Uterus (tissue), 4 donors: ENCODE data around the gene CASQ1. TPM values are rescaled to one million over a fixed set of nuclear protein-coding genes. Genes with fewer than 3 reads are reported as not detected.

Source experiments
- DNase-seq, 2 donors: peaks; one replicate each; pipeline ENCODE4 v3.0.0-alpha.2; 2019 to 2020
- H3K27ac ChIP-seq, 2 donors: fragments of 200-600 bp; sonication (generic); 1 replicate in 1 of 2; 2 replicates in 1 of 2; pipeline ENCODE4 v1.5.1; 2016 to 2018
- H3K27me3 ChIP-seq, 2 donors: fragments of 200-600 bp; sonication (generic); one replicate each; pipeline ENCODE4 v1.5.1; 2018 to 2019; ENCODE audit warnings: control low read depth in 1 of 2
- H3K36me3 ChIP-seq, 2 donors: fragments of 200-600 bp; sonication (generic); one replicate each; pipeline ENCODE4 v1.5.1; 2019; ENCODE audit warnings: control low read depth in 1 of 2
- H3K4me1 ChIP-seq, 2 donors: fragments of 200-600 bp; sonication (generic); one replicate each; pipeline ENCODE4 v1.5.1; 2018 to 2019; ENCODE audit warnings: control low read depth in 1 of 2
- H3K4me3 ChIP-seq, 2 donors: fragments of 200-600 bp; sonication (generic); 1 replicate in 1 of 2; 2 replicates in 1 of 2; pipeline ENCODE4 v1.5.1; 2018 to 2019; ENCODE audit warnings: mild to moderate bottlenecking in 1 of 2
- H3K9me3 ChIP-seq, 2 donors: fragments of 200-600 bp; sonication (generic); one replicate each; pipeline ENCODE4 v1.5.1; 2019; ENCODE audit warnings: control low read depth in 1 of 2
- POLR2A ChIP-seq, 2 donors: fragments of 450-650 bp; IDR thresholded peaks; one replicate each; pipeline ENCODE4 v1.6.1; 2016; ENCODE audit warnings: antibody characterized with exemption in 2 of 2, mild to moderate bottlenecking in 1 of 2, moderate library complexity in 1 of 2
- intact Hi-C: fragments of 100-400 bp; cut with DNase I; formaldehyde crosslinking; loops from one replicate; pipeline ENCODE4 v1.15.1; 2023; ENCODE audit warnings: low total_unique reads
- total RNA-seq, 4 donors: library from RNA; depleted of rRNA in 3 of 4; stranded (reverse); fragments of >200 nt in 3 of 4; gene quantifications; one replicate each; pipeline versions ENCODE4 v1.1.0 to v1.2.4, GENCODE V29; 2014 to 2023
- TF ChIP-seq, protein P1 (sequence below), 4 experiments: fragments of 200-600 bp in 2 of 4; fragments of 450-650 bp in 2 of 4; sonication (generic) in 2 of 4; IDR thresholded peaks; one replicate each; pipeline ENCODE4 v1.5.1; 2016 to 2019; ENCODE audit warnings: antibody characterized with exemption in 4 of 4, mild to moderate bottlenecking in 2 of 4, moderate library complexity in 1 of 4
- donor health status: DM: yes; HTN: yes; CAD: no.

The CASQ1 gene
- total RNA-seq, 4 donors from 2014 or later = 0.26 to 0.48 (median 0.34) TPM; not detected in 1

DNA sequence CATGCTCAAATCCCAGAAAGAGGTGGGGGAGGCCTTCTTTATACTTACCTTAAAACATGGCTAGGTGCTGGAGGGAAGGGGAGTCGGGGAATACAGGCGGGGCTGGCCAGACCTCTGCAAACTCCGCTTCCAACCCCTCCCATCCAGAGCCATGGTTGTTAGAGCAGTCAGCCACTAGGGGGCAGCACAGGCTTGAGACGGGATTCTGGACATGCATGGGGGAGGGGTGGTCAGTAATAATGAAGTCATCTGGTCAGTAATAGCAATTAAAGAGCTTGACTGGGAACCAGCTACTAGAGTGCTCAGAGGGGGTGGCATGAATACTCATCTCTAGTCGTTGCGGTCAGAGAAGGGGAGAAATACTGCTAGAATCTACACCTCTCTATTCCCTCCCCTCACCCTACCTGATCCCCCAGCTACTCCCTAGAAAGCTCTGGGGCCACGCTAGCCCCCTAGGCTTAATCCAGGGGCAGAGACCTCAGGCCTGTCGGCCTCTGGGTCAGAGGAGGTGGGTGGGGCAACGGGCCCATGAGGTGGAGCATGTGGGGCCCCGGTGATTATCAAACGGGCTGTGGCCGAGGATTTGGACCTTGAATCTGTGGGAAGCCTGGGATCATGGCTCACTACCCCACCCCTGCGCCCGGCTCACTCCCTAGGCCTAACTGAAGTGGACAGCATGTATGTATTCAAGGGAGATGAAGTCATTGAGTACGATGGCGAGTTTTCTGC, 2.9 kb downstream of the CASQ1 start:
- TF ChIP-seq, protein P1, sequence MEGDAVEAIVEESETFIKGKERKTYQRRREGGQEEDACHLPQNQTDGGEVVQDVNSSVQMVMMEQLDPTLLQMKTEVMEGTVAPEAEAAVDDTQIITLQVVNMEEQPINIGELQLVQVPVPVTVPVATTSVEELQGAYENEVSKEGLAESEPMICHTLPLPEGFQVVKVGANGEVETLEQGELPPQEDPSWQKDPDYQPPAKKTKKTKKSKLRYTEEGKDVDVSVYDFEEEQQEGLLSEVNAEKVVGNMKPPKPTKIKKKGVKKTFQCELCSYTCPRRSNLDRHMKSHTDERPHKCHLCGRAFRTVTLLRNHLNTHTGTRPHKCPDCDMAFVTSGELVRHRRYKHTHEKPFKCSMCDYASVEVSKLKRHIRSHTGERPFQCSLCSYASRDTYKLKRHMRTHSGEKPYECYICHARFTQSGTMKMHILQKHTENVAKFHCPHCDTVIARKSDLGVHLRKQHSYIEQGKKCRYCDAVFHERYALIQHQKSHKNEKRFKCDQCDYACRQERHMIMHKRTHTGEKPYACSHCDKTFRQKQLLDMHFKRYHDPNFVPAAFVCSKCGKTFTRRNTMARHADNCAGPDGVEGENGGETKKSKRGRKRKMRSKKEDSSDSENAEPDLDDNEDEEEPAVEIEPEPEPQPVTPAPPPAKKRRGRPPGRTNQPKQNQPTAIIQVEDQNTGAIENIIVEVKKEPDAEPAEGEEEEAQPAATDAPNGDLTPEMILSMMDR (IDR thresholded peaks at IDR 0.05) = peak; percentile 93 to 98 (median 97)
- peak in 1 of 2 donors; percentile 27 for TF ChIP-seq POLR2A (IDR thresholded peaks at IDR 0.05)
- H3K27me3 ChIP-seq = no peaks in the 10 kb centered on the region
- H3K27ac ChIP-seq = no peak overlapping the region
- H3K9me3 ChIP-seq = no peaks in the 10 kb centered on the region
- peaks cover 0 to 5% of the 10 kb centered on the region in 2 donors for H3K4me1 ChIP-seq
- H3K4me3 ChIP-seq = no peak overlapping the region
- peak; percentile 87 to 90 for DNase-seq
- no peaks in the 10 kb centered on the region for H3K36me3 ChIP-seq
- intact Hi-C loops = loop anchor here (5.0 to 10.0 kb wide), 3 partner anchors 62 to 99 kb away; partner anchors contain the start of gene IGSF8

DNA sequence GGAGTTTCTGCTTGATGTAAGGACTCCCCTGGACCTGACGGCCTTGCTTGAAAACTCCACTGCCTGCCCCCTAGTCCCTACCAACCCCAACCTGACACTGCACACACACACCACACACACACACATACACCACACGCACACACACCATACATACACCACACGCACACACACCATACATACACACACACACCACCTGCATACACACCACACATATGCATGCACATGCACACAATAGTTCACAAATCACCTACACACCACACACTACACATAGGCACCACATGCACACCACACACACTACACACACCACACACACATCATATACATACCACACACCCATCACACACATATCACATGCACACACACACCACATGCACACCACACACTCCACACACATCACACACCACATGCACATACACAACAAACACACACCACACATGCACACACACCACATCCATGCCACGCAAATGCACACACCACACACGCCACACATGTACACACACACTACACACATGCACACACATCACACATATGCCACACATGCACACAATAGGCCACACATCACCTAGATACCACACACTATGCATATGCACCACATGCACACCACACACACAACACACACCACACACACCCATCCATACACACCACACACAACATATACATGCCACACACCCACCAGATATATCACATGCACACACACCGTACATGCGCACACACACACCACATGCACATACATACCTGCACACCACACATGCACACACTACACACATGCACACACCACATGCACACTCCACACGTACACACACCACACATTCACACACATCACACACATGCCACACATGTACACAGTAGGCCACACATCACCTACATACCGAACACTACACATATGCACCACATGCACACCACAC, 3.7 kb downstream of the CASQ1 start:
- Histone ChIP-seq H3K4me1 (peaks cover 0 to 5% of the 10 kb centered on the region in 2 donors), H3K27me3 (no peaks in the 10 kb centered on the region), H3K9me3 (no peaks in the 10 kb centered on the region), H3K36me3 (no peaks in the 10 kb centered on the region), H3K27ac (no peak overlapping the region), H3K4me3 (no peak overlapping the region)
- no peak for DNase-seq
- TF ChIP-seq POLR2A (IDR thresholded peaks at IDR 0.05) = no peak
- TF ChIP-seq, protein P1 (IDR thresholded peaks at IDR 0.05) = no peak
- intact Hi-C loops = loop anchor here (5.0 to 10.0 kb wide), 3 partner anchors 61 to 99 kb away; partner anchors contain the start of gene IGSF8

DNA sequence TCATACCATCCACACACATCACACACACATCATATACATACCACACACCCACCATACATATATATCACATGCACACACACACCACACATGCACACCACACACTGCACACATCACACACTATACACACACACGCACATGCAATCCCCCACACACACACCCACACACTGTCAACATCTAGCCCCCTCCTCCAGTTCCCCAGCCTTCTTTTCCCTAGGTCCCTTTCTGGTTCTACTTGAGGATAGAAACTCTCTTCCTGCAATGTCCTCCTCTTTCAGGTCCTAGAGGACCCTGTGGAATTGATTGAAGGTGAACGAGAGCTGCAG, 4.3 kb downstream of the CASQ1 start:
- H3K9me3 ChIP-seq = no peaks in the 10 kb centered on the region
- H3K4me3 ChIP-seq = no peak overlapping the region
- H3K27ac ChIP-seq = no peak overlapping the region
- no peaks in the 10 kb centered on the region for H3K27me3 ChIP-seq
- no peak for DNase-seq
- H3K36me3 ChIP-seq = no peaks in the 10 kb centered on the region
- intact Hi-C loops = loop anchor here (5.0 to 10.0 kb wide), 3 partner anchors 60 to 100 kb away; partner anchors contain the start of gene IGSF8
- TF ChIP-seq, protein P1 (IDR thresholded peaks at IDR 0.05) = no peak
- no peak for TF ChIP-seq POLR2A (IDR thresholded peaks at IDR 0.05)
- peaks cover 0 to 5% of the 10 kb centered on the region in 2 donors for H3K4me1 ChIP-seq

DNA sequence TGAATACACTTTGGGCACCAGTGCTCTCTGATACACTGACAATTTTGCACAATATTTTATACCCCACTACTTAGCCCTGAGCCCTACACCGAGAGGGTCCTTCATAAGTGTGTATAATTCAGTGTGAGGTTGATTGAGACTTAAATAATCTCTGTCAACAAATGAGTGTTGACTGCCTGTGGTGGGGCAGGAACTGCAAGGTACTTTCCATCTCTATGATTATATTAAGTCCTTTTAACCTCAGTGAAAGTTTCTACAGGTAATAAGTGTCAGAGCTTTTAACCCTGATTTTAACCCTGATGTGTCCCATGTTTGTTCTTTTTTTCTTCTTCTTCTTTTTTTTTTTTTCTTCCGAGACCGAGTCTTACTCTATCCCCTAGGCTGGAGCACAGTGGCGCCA, 5.8 kb downstream of the CASQ1 start:
- no peaks in the 10 kb centered on the region for H3K36me3 ChIP-seq
- peaks cover 0 to 5% of the 10 kb centered on the region in 2 donors for H3K4me1 ChIP-seq
- DNase-seq = no peak
- no peaks in the 10 kb centered on the region for H3K9me3 ChIP-seq
- no peak for TF ChIP-seq POLR2A (IDR thresholded peaks at IDR 0.05)
- TF ChIP-seq, protein P1 (IDR thresholded peaks at IDR 0.05) = no peak
- H3K27me3 ChIP-seq = no peaks in the 10 kb centered on the region
- H3K27ac ChIP-seq = no peak overlapping the region
- no peak overlapping the region for H3K4me3 ChIP-seq
- intact Hi-C loops = loop anchor here (10.0 kb wide), 2 partner anchors 59 to 101 kb away; partner anchors contain the start of gene IGSF8
